Left lung (tissue), 10 donors: ENCODE measurements around the gene ZNF407. TPM values are rescaled to one million over a fixed set of nuclear protein-coding genes. Genes with fewer than 3 reads are reported as not detected.

Experiments
- ATAC-seq: fragments of 200-7000 bp; cut with Tn5 transposase; one replicate; pipeline ENCODE4 v1.9.1; 2020; ENCODE audit warnings: moderate library complexity
- DNase-seq, 4 donors: peaks; one replicate each; pipeline ENCODE4 v3.0.0-alpha.2; 2013 to 2020
- H3K27ac ChIP-seq, 2 donors: fragments of 200-600 bp; sonication (generic) in 1 of 2; one replicate each; pipeline versions ENCODE4 v1.5.0 to v1.8.0; 2020 to 2021
- H3K27me3 ChIP-seq, 2 donors: fragments of 200-600 bp; sonication (generic) in 1 of 2; one replicate each; pipeline versions ENCODE4 v1.5.0 to v1.8.0; 2020 to 2021
- H3K36me3 ChIP-seq, 2 donors: fragments of 200-600 bp; sonication (generic) in 1 of 2; one replicate each; pipeline versions ENCODE4 v1.5.0 to v1.8.0; 2020 to 2021
- H3K4me1 ChIP-seq, 2 donors: fragments of 200-600 bp; one replicate each; pipeline ENCODE4 v1.8.0; 2021
- H3K4me3 ChIP-seq, 2 donors: fragments of 200-600 bp; sonication (generic) in 1 of 2; one replicate each; pipeline versions ENCODE4 v1.5.0 to v1.8.0; 2020 to 2021; ENCODE audit warnings: mild to moderate bottlenecking in 1 of 2
- H3K9me3 ChIP-seq, 2 donors: fragments of 200-600 bp; sonication (generic) in 1 of 2; one replicate each; pipeline versions ENCODE4 v1.5.0 to v1.8.0; 2020 to 2021
- intact Hi-C, 2 donors: fragments of 100-400 bp; cut with DNase I; formaldehyde crosslinking; loops; one replicate each; pipeline versions ENCODE4 v1.11.2 to v1.14.2; 2022
- polyA plus RNA-seq, 6 donors: library from polyadenylated mRNA; unstranded; fragments of 120-200 nt; gene quantifications; one replicate each; pipeline ENCODE4 v1.2.1, GENCODE V29; 2013; ENCODE audit not compliant: insufficient read length in 6 of 6
- total RNA-seq, 2 donors: library from RNA; stranded (reverse); fragmentation: NEBNext Ultra II Directional; extraction: Animal tissue kit (Norgen Biotek cat#: 25700); gene quantifications; one replicate each; pipeline ENCODE4 v1.2.1, GENCODE V29; 2021
- TF ChIP-seq, protein P1 (sequence below), 2 donors: fragments of 200-600 bp; sonication (generic) in 1 of 2; IDR thresholded peaks; one replicate each; pipeline versions ENCODE4 v1.5.0 to v1.8.0; 2021; ENCODE audit warnings: antibody characterized with exemption in 2 of 2
- donor health status: DM: no; HTN: yes; CAD: no.
- donor health status: DM: no; HTN: no; CAD: no.

ZNF407 gene
- total and polyA plus RNA-seq, 8 donors = 10.3 to 16.7 (median 11.3) TPM

DNA sequence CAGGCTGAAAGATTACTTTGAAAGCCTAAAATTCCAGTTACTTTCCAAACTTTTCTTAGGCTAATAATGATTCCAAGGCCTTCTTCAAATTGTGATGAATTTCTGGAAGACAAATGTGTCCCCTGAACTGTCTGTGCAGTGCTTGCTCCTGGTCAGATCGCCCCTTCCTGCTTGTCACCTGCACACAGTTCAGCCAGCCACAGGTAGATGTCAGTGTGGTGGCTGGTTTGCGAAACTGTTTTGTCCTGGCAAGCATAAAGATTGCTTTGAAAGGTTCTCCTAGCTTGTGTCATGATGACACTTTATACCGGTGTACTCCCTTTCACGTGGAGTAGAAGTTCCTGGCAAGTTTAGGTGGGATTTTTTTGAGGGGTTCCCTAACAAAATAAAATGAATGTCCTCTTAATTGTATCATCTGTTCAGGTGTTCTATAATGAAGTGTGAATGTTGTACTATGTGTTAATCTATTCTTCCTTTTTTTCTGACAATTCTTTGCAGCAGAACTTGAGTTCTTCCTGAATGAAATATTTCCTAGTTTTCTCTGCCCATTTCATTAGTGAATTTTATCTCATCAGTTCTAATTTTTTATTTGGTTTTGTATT is 298.8 kb downstream of the ZNF407 start:
- Histone ChIP-seq H3K27me3 (no peaks in the 10 kb centered on the region), H3K4me3 (no peak overlapping the region), H3K9me3 (no peaks in the 10 kb centered on the region), H3K36me3 (no peaks in the 10 kb centered on the region), H3K4me1 (peaks cover 0 to 5% of the 10 kb centered on the region in 2 donors), H3K27ac (no peak overlapping the region)
- TF ChIP-seq, protein P1, sequence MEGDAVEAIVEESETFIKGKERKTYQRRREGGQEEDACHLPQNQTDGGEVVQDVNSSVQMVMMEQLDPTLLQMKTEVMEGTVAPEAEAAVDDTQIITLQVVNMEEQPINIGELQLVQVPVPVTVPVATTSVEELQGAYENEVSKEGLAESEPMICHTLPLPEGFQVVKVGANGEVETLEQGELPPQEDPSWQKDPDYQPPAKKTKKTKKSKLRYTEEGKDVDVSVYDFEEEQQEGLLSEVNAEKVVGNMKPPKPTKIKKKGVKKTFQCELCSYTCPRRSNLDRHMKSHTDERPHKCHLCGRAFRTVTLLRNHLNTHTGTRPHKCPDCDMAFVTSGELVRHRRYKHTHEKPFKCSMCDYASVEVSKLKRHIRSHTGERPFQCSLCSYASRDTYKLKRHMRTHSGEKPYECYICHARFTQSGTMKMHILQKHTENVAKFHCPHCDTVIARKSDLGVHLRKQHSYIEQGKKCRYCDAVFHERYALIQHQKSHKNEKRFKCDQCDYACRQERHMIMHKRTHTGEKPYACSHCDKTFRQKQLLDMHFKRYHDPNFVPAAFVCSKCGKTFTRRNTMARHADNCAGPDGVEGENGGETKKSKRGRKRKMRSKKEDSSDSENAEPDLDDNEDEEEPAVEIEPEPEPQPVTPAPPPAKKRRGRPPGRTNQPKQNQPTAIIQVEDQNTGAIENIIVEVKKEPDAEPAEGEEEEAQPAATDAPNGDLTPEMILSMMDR (IDR thresholded peaks at IDR 0.05) = peak; percentile 22 to 50
- DNase-seq (peak in 2 of 4 donors; percentile 43), ATAC-seq (peak; percentile 93)
- intact Hi-C loops = no loop called here

DNA sequence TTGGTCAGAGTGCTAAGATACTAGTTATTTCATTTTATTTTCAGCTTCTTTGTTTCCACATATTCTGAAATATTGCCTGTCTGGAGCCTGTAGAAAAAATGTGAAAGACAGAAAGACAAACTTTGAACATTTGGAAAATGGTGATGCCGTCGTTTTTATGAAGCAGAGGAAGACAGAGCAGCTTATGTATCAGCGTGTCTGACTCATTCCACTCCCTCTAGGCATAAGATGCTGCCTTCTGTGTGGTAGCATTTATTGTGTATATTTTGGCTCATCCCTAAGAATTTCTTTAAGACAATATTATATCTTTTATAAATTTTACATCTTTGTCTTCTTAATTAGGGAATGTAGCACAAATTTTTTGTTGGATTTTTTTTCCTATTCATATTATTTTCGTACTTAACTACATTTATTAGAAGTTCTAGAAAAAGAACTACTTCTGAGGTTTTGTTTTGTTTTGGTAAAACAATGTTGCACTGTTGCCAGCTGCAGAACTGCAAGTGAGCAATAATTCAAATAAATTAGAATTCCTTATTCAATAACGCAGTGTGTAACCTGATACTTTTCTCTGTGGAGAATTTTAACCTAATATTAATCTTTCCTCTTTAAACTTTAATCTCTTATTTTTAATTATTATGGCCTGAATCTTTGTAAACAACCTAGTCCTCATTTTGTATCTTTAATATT is 300.4 kb downstream of the ZNF407 start:
- H3K4me3 ChIP-seq = no peak overlapping the region
- H3K27me3 ChIP-seq = no peaks in the 10 kb centered on the region
- H3K36me3 ChIP-seq = no peaks in the 10 kb centered on the region
- DNase-seq (no peak), ATAC-seq (no peak)
- no peaks in the 10 kb centered on the region for H3K9me3 ChIP-seq
- no peak overlapping the region for H3K27ac ChIP-seq
- TF ChIP-seq, protein P1 (IDR thresholded peaks at IDR 0.05) = no peak
- intact Hi-C loops = no loop called here
- H3K4me1 ChIP-seq = peaks cover 0 to 5% of the 10 kb centered on the region in 2 donors

DNA sequence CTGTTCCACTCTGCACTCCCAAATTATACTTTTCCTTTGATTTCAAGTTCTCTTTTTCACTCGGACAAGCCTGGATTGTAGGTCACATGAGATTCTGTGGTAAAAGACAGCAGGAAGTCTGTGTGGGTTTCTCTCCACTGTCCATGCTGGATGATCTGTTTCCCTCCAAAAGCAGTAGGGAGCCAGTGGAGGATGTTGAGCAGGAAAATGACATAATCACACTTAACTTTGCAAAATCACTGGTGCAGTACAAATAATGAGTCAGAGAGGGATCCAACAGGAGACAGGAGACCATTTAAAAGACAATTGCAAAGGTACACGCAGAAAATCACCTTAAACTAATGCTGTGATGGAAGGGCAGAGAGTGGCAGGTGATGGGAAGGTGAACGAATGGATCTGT is 301.3 kb downstream of the ZNF407 start:
- Histone ChIP-seq H3K27me3 (no peaks in the 10 kb centered on the region), H3K27ac (no peak overlapping the region), H3K9me3 (no peaks in the 10 kb centered on the region), H3K36me3 (no peaks in the 10 kb centered on the region), H3K4me3 (no peak overlapping the region), H3K4me1 (peaks cover 0 to 5% of the 10 kb centered on the region in 2 donors)
- ATAC-seq = peak; percentile 47
- TF ChIP-seq, protein P1 (IDR thresholded peaks at IDR 0.05) = no peak
- DNase-seq = no peak
- intact Hi-C loops = no loop called here

DNA sequence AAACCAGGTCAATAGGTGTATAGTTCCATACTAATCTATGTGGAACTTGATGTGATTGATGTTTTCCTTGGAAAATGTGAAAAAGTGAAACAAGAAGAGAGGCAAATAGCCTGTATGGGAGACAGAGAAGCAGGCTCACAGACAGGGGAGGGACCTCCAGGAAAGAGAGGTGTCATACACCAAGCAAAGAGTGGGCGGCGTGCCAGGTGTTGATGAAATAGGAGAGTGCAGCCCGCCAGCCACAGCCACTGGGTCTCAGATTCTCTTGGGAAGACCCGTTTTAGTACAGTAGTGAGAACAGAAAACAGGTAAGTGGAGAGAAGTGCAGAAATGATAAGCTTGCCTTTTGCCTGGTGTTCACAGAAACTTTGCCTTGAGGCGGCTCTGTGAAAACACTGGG is 301.9 kb downstream of the ZNF407 start:
- Histone ChIP-seq H3K36me3 (no peaks in the 10 kb centered on the region), H3K9me3 (no peaks in the 10 kb centered on the region), H3K27me3 (no peaks in the 10 kb centered on the region), H3K4me3 (no peak overlapping the region), H3K4me1 (peaks cover 0 to 5% of the 10 kb centered on the region in 2 donors), H3K27ac (no peak overlapping the region)
- DNase-seq = no peak
- TF ChIP-seq, protein P1 (IDR thresholded peaks at IDR 0.05) = no peak
- ATAC-seq = no peak
- intact Hi-C loops = no loop called here

DNA sequence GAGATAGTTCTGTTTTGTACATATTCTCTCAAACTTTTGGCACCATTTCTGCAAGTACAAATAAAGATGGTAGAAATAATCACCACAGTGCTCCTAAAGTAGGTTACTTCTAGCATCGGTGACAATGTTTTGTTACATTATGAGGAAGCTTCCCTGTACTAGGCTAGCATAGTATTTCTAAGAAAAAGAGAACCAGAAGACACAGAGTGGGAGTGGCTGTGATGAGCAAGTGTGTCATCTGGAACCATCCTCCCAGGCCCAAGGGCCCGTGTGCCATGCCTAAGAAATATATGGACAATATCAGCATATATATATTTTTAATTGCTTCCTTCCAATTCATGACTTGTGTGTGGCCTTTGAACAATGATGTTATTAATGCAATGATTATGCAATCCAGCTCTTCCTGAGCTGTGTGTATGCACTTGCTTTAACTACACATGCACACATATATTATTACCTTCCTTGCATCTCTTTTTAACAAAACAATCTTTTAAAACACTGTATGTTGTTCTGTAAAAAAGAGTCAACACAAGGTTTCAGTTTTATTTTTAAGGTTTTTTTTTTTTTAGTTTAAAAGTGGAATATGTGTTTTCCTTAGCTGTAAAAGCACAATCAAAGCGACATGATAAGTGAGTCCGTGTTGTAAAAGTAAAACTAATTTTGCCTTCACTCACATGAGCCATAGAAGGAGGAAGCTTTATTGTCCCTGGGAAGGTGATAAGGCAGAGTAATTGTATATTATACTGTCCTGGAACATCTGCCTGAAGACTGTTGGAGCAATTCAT is 303.9 kb downstream of the ZNF407 start:
- ATAC-seq (peak; percentile 60), DNase-seq (no peak)
- Histone ChIP-seq H3K27ac (no peak overlapping the region), H3K36me3 (peaks cover 0 to 4% of the 10 kb centered on the region in 2 donors), H3K4me1 (peaks cover 0 to 5% of the 10 kb centered on the region in 2 donors), H3K27me3 (no peaks in the 10 kb centered on the region), H3K9me3 (no peaks in the 10 kb centered on the region), H3K4me3 (no peak overlapping the region)
- intact Hi-C loops = no loop called here
- TF ChIP-seq, protein P1 (IDR thresholded peaks at IDR 0.05) = no peak
